AG09319 (cell line): ENCODE data around the gene SLC38A11.
"Not testable (repeated sequence)": the region's sequence is repeated elsewhere in the genome, so short reads cannot be mapped to it uniquely, and the experiment has no call there.

ENCODE experiments used
- DNase-seq: peaks from one replicate; pipeline ENCODE4 v3.0.0-alpha.2; 2010; ENCODE audit warnings: low read depth; ENCODE audit errors: extremely low read depth
- CTCF ChIP-seq: IDR thresholded peaks from 2 replicates; pipeline ENCODE4 v1.5.1; 2011; ENCODE audit warnings: low read depth, mild to moderate bottlenecking, inconsistent platforms, low read length, moderate library complexity

The SLC38A11 gene, protein sequence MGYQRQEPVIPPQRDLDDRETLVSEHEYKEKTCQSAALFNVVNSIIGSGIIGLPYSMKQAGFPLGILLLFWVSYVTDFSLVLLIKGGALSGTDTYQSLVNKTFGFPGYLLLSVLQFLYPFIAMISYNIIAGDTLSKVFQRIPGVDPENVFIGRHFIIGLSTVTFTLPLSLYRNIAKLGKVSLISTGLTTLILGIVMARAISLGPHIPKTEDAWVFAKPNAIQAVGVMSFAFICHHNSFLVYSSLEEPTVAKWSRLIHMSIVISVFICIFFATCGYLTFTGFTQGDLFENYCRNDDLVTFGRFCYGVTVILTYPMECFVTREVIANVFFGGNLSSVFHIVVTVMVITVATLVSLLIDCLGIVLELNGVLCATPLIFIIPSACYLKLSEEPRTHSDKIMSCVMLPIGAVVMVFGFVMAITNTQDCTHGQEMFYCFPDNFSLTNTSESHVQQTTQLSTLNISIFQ

DNA sequence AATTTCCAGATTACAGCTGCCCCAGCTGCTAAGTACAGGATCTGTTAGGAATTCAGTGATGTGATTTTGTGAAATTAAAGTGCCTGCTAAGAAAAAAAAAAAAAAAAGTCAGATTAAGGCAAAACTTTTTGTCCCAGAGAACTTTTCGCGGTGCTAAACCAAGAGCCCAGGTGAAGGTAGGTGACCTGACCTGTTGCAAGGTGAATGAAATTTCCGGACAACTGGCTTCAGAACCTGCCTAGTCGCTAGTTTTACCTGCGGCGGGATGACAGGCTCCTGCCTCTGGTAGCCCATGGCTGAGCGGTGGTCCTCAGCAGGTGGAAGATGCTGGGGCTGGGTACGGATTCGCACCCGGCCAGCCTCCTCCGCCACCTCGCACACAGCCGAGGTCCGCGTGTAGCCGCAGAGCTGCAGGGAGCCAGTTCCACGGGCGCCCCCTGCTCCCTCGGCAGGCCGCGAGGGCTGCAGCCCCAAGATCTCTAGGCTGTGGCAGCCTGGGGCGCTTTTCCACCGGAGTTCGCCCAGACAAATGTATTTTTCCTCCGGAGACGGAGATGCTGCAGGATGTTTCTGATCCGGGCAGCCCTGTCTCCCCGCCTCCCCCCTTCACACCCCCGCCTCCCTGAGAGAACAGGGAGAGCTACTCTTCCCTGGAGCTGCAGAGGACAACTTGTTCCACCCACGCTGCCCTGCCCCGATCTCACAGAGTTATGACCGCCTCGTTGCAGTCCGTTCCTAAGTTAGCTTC lies at the start of gene SLC38A11:
SLC38A11 (minus strand) TSS at position 572 of the 748 bp plus-strand sequence; CDS start at position 294, 278 bp downstream.
- DNase-seq, result no peak
- TF ChIP-seq CTCF, result peak; percentile 11

DNA sequence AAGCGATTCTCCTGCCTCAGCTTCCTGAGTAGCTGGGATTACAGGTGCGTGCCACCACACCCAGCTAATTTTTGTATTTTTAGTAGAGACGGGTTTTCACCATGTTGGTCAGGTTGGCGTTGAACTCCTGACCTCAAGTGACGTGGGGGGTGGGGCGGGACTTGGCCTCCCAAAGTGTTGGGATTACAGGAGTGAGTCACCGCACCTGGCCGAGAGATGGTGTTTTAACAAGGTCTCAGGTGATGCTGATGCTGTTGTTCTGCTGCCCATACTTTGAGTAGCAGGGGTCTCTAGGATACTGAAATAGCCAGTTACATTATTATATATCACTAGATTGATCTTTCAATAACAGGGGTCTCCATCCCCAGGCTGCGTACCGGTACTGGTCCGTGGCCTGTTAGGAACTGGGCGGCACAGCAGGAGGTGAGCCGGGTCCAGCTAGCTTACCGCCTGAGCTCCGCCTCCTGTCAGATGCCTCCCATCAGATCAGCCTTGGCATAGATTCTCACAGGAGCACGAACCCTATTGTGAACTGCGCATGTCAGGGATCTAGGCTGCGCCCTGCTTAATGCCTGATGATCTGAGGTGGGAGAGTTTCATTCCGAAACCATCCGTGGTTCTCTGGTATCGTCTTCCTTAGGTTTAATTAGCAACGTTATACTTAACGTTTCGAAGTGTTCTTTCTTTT lies 48.3 kb upstream of the SLC38A11 start:
- DNase-seq, result no peak
- no peak for TF ChIP-seq CTCF

DNA sequence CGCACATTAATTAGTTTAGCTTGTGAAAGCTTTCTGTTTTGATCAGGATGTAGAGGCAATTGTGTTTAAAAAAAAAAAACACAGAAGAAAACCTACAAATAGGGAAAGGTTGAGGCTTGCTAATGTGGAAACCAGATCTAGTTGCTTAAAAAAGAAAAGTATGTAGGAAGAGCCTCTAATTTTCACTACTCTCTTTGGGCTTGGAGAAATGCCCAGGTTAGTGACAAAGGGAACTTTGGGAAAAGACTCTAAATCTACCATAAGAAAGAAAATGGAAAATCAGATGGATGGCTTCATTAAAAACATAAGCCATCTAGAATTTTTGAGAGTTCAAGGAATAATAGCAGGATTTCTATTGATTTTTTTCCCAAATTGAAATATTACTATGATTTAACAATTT lies 47.3 kb upstream of the SLC38A11 start:
- no peak for DNase-seq
- no peak for TF ChIP-seq CTCF

GRCh38 chr2:164994664-164995299 lies 39.5 kb upstream of the SLC38A11 start:
- DNase-seq, result not testable (repeated sequence)

DNA sequence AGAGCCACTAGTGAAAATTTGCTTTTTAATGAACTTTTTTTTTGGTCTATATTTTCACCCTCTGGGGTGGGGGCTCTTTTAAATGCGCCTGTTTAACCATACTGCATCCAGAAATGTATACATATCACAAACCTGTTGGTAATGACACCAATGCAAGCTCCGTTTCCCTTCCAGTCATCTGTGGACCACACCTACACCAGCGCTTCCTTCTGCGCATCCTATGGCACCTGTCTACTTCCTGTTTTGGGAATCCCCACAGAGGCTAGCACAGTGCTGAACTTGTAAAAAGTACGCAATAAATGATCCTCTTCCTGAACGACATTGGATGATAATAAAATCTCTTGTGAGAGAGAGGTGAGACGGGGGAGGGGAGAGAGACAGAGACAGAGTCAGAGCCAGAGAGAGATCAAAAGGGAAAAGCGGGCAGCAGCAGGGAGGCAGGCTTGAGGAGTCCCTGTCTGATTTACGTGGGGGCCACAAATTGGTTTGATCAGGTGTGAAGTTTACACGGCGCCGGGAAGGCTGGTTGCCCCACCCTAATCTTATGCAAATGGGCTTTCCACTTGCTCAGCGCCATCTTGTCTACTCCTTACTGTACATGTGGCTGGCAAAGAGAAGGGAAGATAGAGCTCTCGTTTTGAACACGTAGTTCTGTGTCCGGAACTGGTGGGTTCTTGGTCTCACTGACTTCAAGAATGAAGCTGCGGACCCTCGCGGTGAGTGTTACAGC lies 38.1 kb upstream of the SLC38A11 start:
- no peak for TF ChIP-seq CTCF
- no peak for DNase-seq

GRCh38 chr2:164992818-164993217 lies 37.5 kb upstream of the SLC38A11 start:
- peak; percentile 70 for DNase-seq
- peak; percentile 43 for TF ChIP-seq CTCF

GRCh38 chr2:164992093-164992454 lies 36.7 kb upstream of the SLC38A11 start:
- not testable (repeated sequence) for DNase-seq

DNA sequence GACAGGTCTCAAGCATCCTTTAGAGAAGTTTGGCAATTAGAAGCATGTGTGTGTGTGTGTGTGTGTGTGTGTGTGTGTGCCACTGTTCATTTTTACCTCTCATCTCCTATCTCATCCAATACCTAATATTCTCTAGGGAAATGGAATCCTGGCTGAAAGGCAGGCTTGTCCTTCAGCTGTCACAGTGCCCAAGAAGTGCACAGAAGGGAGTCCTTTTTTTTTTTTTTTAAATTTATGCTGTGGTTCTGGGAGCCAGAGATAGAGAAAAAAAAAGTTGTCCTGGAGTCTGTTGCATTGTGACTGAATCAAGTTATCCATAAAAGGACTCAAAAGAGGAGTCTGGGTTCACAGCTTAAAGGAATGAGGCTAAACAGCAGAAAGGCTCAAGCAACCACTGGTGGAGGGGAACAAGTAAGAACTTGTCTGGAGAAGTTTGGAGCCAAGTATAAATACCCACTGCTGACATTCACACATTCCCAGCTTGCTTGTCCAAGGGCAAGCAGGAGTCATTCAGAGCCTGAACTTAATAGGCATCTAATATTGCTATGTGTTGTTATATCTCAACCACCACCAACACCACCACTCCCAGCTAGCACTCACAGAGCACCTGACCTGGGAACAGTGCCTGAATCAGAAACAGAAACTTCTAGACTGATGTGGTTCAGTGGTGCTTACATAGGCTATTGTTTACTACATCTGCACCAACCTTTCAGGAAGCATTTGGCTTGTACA lies 36.2 kb upstream of the SLC38A11 start:
- not testable (repeated sequence) for DNase-seq

DNA sequence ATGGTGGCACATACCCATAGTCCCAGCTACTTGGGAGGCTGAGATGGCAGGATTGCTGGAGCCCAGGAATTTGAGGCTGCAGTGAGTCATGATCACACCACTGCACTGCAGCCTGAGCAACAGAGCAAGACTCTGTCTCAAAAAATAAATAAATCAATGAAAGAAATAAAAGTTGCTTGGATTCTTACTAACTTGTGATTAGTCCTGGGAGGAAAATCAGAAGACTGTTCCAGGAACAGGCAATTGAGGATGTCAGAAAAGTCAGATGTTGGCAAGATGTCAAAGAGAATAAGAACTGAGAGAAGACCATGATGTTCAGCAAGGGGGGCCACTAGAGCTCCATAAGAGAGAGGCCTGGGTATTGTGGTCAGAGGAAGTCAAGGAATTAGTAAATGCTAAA lies 35.6 kb upstream of the SLC38A11 start:
- not testable (repeated sequence) for DNase-seq

GRCh38 chr2:164988805-164989204 lies 33.5 kb upstream of the SLC38A11 start:
- DNase-seq, result not testable (repeated sequence)

DNA sequence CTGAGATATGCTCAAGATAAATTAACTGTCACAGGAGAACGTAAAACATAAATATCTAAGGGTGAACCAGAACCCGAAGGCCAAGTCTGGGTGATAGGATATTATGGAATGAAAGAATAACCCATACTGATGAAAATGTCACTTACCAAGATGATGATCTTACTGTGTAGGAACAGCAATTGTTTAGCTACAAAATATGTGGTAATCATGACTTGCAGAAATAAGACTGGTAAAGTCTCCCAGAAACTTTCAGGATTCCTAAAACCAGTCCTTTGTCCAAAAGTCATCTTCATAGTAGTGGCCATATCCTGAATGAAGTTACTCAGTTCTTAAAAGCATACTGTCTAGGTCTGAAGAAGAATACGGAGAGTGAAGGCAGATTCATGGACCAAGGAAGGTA lies 30.7 kb upstream of the SLC38A11 start:
- not testable (repeated sequence) for DNase-seq
